ENCODE data around the gene MAPK10.

MAPK10 gene

DNA sequence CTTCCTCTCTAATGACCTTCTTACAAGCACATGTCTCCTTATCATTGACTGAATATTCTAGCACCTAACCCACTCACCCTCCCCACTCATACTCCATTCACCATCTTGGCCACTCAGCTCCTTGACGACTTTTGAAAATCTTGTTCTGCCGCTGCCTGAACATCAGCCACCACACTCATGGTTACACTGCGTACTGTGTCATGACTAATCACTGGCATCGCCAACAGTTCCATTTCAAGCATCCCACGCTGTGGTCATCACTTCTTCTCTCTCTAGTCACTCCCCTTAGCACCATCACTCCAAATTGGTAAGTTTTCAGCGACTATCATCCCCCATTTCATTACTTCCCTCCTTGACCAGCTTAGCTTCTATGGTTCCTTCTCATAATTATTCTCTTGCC lies 352.8 kb downstream of the MAPK10 start:
- intact Hi-C loops (cut with DNase I; ENCODE audit: low total_unique reads): no loop called here
- no peak for DNase-seq

DNA sequence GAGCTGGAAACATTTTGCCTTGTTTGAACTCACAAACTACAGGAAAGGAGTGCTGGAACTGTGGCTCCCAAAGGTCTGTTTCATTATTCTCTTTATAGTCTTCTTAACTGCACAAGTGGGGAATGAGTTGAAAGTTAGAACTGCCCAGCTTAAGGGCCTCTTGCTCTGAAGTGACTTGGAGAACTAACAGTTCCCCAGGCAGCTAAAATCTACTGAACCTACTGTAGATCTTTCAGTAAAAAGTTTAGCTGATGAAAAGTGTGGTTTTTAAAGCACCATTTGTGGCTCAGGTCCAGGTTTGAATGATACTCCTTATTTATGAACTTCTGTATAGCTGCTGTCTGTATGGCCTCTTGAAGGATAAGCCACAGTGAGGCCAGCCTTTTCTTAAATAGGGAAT lies 353.8 kb downstream of the MAPK10 start:
- Histone ChIP-seq H3K9me3 (no peaks in the 10 kb centered on the region), H3K4me1 (peaks cover 0 to 7% (median 0%) of the 10 kb centered on the region in 4 donors), H3K4me3 (no peak overlapping the region), H3K27ac (no peak overlapping the region), H3K27me3 (no peaks in the 10 kb centered on the region), H3K36me3 (peaks cover 0 to 4% (median 0%) of the 10 kb centered on the region in 3 donors)
- TF ChIP-seq, protein P1, sequence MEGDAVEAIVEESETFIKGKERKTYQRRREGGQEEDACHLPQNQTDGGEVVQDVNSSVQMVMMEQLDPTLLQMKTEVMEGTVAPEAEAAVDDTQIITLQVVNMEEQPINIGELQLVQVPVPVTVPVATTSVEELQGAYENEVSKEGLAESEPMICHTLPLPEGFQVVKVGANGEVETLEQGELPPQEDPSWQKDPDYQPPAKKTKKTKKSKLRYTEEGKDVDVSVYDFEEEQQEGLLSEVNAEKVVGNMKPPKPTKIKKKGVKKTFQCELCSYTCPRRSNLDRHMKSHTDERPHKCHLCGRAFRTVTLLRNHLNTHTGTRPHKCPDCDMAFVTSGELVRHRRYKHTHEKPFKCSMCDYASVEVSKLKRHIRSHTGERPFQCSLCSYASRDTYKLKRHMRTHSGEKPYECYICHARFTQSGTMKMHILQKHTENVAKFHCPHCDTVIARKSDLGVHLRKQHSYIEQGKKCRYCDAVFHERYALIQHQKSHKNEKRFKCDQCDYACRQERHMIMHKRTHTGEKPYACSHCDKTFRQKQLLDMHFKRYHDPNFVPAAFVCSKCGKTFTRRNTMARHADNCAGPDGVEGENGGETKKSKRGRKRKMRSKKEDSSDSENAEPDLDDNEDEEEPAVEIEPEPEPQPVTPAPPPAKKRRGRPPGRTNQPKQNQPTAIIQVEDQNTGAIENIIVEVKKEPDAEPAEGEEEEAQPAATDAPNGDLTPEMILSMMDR (IDR thresholded peaks at IDR 0.05): no peak
- intact Hi-C loops (cut with DNase I; ENCODE audit: low total_unique reads): no loop called here
- no peak for DNase-seq

More for the DNA sequence above, 352.8 kb downstream of the MAPK10 start:
- Histone ChIP-seq H3K4me3 (no peak overlapping the region), H3K36me3 (peaks cover 0 to 4% (median 0%) of the 10 kb centered on the region in 3 donors), H3K27ac (no peak overlapping the region), H3K27me3 (no peaks in the 10 kb centered on the region), H3K4me1 (peaks cover 0 to 9% (median 3%) of the 10 kb centered on the region in 4 donors), H3K9me3 (no peaks in the 10 kb centered on the region)
- TF ChIP-seq, protein P1 (IDR thresholded peaks at IDR 0.05): no peak

DNA sequence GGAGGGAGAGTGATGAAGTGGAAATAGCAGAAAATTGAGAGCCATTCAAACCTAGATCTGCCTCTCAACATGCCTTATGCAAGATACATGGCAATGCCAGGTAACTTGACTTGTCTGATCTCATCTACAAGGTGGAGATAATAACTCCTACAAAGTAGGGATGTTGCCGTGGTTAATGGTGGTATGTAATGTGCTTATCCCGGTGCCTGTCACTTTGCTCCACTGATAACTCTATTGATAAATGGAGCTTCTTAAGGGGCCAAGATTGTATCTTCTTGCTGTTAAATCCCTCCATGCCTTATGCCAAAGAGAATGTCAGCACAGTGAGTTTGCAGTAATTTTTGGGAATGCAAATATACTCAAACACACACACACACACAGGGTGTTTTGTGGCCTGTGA lies 355.8 kb downstream of the MAPK10 start:
- Histone ChIP-seq H3K4me1 (peaks cover 0 to 16% (median 0%) of the 10 kb centered on the region in 4 donors), H3K9me3 (no peaks in the 10 kb centered on the region), H3K36me3 (peaks cover 0 to 4% (median 0%) of the 10 kb centered on the region in 3 donors), H3K4me3 (no peak overlapping the region), H3K27me3 (no peaks in the 10 kb centered on the region), H3K27ac (no peak overlapping the region)
- intact Hi-C loops (cut with DNase I; ENCODE audit: low total_unique reads): no loop called here
- TF ChIP-seq, protein P1 (IDR thresholded peaks at IDR 0.05): no peak
- no peak for DNase-seq

DNA sequence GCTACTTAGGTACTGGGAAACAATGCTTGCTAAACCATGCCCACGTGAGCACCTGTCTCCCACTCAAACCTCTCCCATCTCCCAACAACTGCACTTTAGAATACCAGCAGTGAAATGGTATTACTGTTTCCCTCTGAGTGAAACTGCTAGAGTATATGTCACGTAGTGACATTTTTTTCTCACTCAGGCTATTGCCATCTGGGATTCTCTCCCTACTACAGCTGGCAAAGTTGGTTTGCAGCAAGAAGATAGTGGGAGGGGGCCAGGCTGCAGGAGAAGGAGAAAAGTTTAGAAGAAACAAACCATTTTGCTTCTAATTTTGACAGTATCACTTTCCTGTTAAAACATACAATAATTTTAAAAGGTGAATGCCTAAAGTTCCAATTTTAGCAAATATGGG lies 358.3 kb downstream of the MAPK10 start:
- H3K9me3 ChIP-seq: no peaks in the 10 kb centered on the region
- H3K27ac ChIP-seq: no peak overlapping the region
- intact Hi-C loops (cut with DNase I; ENCODE audit: low total_unique reads): no loop called here
- H3K4me3 ChIP-seq: no peak overlapping the region
- H3K4me1 ChIP-seq: peaks cover 0 to 19% (median 0%) of the 10 kb centered on the region in 4 donors
- TF ChIP-seq, protein P1 (IDR thresholded peaks at IDR 0.05): no peak
- no peak for DNase-seq
- H3K36me3 ChIP-seq: peaks cover 0 to 4% (median 0%) of the 10 kb centered on the region in 3 donors
- no peaks in the 10 kb centered on the region for H3K27me3 ChIP-seq

DNA sequence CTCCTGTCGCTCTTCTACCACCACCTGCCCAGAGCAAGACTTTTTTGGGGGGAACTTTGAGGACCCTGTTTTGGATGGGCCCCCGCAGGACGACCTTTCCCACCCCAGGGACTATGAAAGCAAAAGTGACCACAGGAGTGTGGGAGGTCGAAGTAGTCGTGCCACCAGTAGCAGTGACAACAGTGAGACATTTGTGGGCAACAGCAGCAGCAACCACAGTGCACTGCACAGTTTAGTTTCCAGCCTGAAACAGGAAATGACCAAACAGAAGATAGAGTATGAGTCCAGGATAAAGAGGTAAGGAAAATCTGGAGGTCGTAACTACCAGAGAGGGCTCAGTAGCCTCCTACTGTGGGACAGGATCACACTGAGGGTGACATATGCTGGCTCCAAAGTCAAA lies 364.5 kb downstream of the MAPK10 start:
- DNase-seq: no peak
- no peak overlapping the region for H3K4me3 ChIP-seq
- TF ChIP-seq, protein P1 (IDR thresholded peaks at IDR 0.05): no peak
- H3K36me3 ChIP-seq: peaks cover 7 to 19% (median 18%) of the 10 kb centered on the region in 3 donors
- H3K4me1 ChIP-seq: peaks cover 0 to 8% (median 0%) of the 10 kb centered on the region in 4 donors
- H3K27me3 ChIP-seq: no peaks in the 10 kb centered on the region
- intact Hi-C loops (cut with DNase I; ENCODE audit: low total_unique reads): no loop called here
- no peak overlapping the region for H3K27ac ChIP-seq
- no peaks in the 10 kb centered on the region for H3K9me3 ChIP-seq

DNA sequence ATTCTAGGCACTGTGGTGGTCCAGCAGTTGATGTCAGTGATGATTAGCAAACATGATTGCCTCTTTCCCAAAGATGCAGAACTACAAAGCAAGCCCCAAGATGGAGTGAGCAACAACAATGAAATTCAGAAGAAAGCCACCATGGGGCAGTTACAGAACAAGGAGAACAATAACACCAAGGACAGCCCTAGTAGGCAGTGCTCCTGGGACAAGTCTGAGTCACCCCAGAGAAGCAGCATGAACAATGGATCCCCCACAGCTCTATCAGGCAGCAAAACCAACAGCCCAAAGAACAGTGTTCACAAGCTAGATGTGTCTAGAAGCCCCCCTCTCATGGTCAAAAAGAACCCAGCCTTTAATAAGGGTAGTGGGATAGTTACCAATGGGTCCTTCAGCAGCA lies 365.3 kb downstream of the MAPK10 start:
- Histone ChIP-seq H3K27ac (no peak overlapping the region), H3K36me3 (peaks cover 7 to 19% (median 18%) of the 10 kb centered on the region in 3 donors), H3K4me3 (no peak overlapping the region), H3K9me3 (no peaks in the 10 kb centered on the region), H3K4me1 (peaks cover 0 to 8% (median 0%) of the 10 kb centered on the region in 4 donors), H3K27me3 (no peaks in the 10 kb centered on the region)
- no peak for DNase-seq
- TF ChIP-seq, protein P1 (IDR thresholded peaks at IDR 0.05): no peak
- intact Hi-C loops (cut with DNase I; ENCODE audit: low total_unique reads): no loop called here

Measured in tibial artery (tissue), 4 donors.